HEK293 (cell line): ENCODE data around the gene CHCHD5.
"Not testable (repeated sequence)": the region's sequence is repeated elsewhere in the genome, so short reads cannot be mapped to it uniquely, and the experiment has no call there.

ENCODE experiments used
- CTCF ChIA-PET: fragments of 350-600 bp; formaldehyde crosslinking; extraction: SDS; loops from one replicate; lab custom pipeline; 2021; ENCODE audit warnings: antibody characterized with exemption; lab: Yijun Ruan, JAX
- POLR2A ChIA-PET: fragments of 300-600 bp; formaldehyde crosslinking; extraction: SDS; loops from one replicate; lab custom pipeline; 2020; ENCODE audit warnings: antibody characterized with exemption, inconsistent platforms; lab: Yijun Ruan, JAX
- H3K27ac ChIP-seq: fragments of 200-500 bp; sonication (Bioruptor generic); 2 replicates; pipeline ENCODE4 v1.5.1; 2014; ENCODE audit warnings: low read depth, low read length, control low read depth, inconsistent platforms; ENCODE audit errors: extremely low read depth
- H3K36me3 ChIP-seq, 2 experiments: fragments of 200-500 bp in 1 of 2; sonication (Bioruptor generic) in 1 of 2; 1 replicate in 1 of 2; 2 replicates in 1 of 2; pipeline ENCODE4 v1.5.1; 2014 to 2017; ENCODE audit warnings: inconsistent platforms in 2 of 2, low read length in 2 of 2; ENCODE audit not compliant: control insufficient read depth in 2 of 2, insufficient read depth in 1 of 2
- H3K4me1 ChIP-seq: fragments of 200-500 bp; sonication (Bioruptor generic); 2 replicates; pipeline ENCODE4 v1.5.1; 2014; ENCODE audit warnings: mild to moderate bottlenecking, low read length, inconsistent platforms; ENCODE audit not compliant: control insufficient read depth, insufficient read depth
- H3K4me3 ChIP-seq: 2 replicates; pipeline ENCODE4 v1.5.1; 2011; ENCODE audit warnings: low read depth, mild to moderate bottlenecking, control low read depth, low read length, moderate library complexity
- H3K9me3 ChIP-seq: fragments of 200-500 bp; sonication (Bioruptor generic); 2 replicates; pipeline ENCODE4 v1.5.1; 2014; ENCODE audit warnings: low read depth, low read length, inconsistent platforms; ENCODE audit not compliant: control insufficient read depth, insufficient read depth
- BCL11A ChIP-seq: fragments of 450-650 bp; formaldehyde crosslinking; IDR thresholded peaks from 2 replicates; pipeline ENCODE4 v1.5.1; 2016; ENCODE audit warnings: low read depth, missing biosample characterization, missing genetic modification characterization
- CTCF ChIP-seq: fragments of 450-650 bp; formaldehyde crosslinking; IDR thresholded peaks from 2 replicates; pipeline ENCODE4 v1.5.1; 2016; ENCODE audit warnings: missing biosample characterization, missing genetic modification characterization
- IKZF3 ChIP-seq: fragments of 450-650 bp; IDR thresholded peaks from 2 replicates; pipeline ENCODE4 v1.5.0; 2018; ENCODE audit warnings: missing biosample characterization, mild to moderate bottlenecking, missing genetic modification characterization, moderate library complexity
- KLF8 ChIP-seq: fragments of 450-650 bp; formaldehyde crosslinking; IDR thresholded peaks from 2 replicates; pipeline ENCODE4 v1.5.1; 2016; ENCODE audit warnings: missing biosample characterization, missing genetic modification characterization
- MYNN ChIP-seq: fragments of 450-650 bp; formaldehyde crosslinking; IDR thresholded peaks from 2 replicates; pipeline ENCODE4 v1.5.1; 2016; ENCODE audit warnings: missing biosample characterization, missing genetic modification characterization, borderline replicate concordance
- REPIN1 ChIP-seq: fragments of 450-650 bp; formaldehyde crosslinking; IDR thresholded peaks from 2 replicates; pipeline ENCODE4 v1.5.1; 2017; ENCODE audit warnings: missing biosample characterization, missing genetic modification characterization, low read depth
- YY1 ChIP-seq: fragments of 450-650 bp; formaldehyde crosslinking; IDR thresholded peaks from 2 replicates; pipeline ENCODE4 v1.5.1; 2018; ENCODE audit warnings: missing biosample characterization, missing genetic modification characterization
- ZBTB26 ChIP-seq: fragments of 450-650 bp; formaldehyde crosslinking; optimal IDR thresholded peaks from 2 replicates; pipeline ENCODE3; 2016; ENCODE audit warnings: missing biosample characterization, mild to moderate bottlenecking, missing genetic modification characterization
- ZEB2 ChIP-seq: fragments of 450-650 bp; formaldehyde crosslinking; IDR thresholded peaks from 2 replicates; pipeline ENCODE4 v1.5.1; 2016; ENCODE audit warnings: missing biosample characterization, missing genetic modification characterization
- ZFP3 ChIP-seq: fragments of 450-650 bp; formaldehyde crosslinking; IDR thresholded peaks from 2 replicates; pipeline ENCODE4 v1.5.1; 2016; ENCODE audit warnings: low read depth, missing biosample characterization, missing genetic modification characterization
- ZIC2 ChIP-seq: fragments of 450-650 bp; formaldehyde crosslinking; IDR thresholded peaks from 2 replicates; pipeline ENCODE4 v1.5.1; 2016; ENCODE audit warnings: missing biosample characterization, missing genetic modification characterization
- ZNF133 ChIP-seq: fragments of 450-650 bp; formaldehyde crosslinking; IDR thresholded peaks from 2 replicates; pipeline ENCODE4 v1.5.1; 2016; ENCODE audit warnings: missing biosample characterization, missing genetic modification characterization
- ZNF239 ChIP-seq: fragments of 450-650 bp; formaldehyde crosslinking; IDR thresholded peaks from 2 replicates; pipeline ENCODE4 v1.5.1; 2016; ENCODE audit warnings: missing biosample characterization, missing genetic modification characterization
- ZNF266 ChIP-seq: fragments of 450-650 bp; formaldehyde crosslinking; IDR thresholded peaks from 2 replicates; pipeline ENCODE4 v1.5.1; 2016; ENCODE audit warnings: missing biosample characterization, missing genetic modification characterization, low read depth
- ZNF335 ChIP-seq: fragments of 450-650 bp; formaldehyde crosslinking; conservative IDR thresholded peaks from 2 replicates; pipeline ENCODE4 v1.5.1; 2016; ENCODE audit warnings: missing biosample characterization, missing genetic modification characterization
- ZNF513 ChIP-seq: fragments of 450-650 bp; IDR thresholded peaks from 2 replicates; pipeline ENCODE4 v1.5.1; 2018; ENCODE audit warnings: missing biosample characterization, missing genetic modification characterization
- ZNF560 ChIP-seq: fragments of 450-650 bp; formaldehyde crosslinking; IDR thresholded peaks from 2 replicates; pipeline ENCODE4 v1.5.1; 2017; ENCODE audit warnings: missing biosample characterization, missing genetic modification characterization, borderline replicate concordance
- ZNF768 ChIP-seq: fragments of 450-650 bp; formaldehyde crosslinking; IDR thresholded peaks from 2 replicates; pipeline ENCODE4 v1.5.1; 2018; ENCODE audit warnings: missing biosample characterization, mild to moderate bottlenecking, missing genetic modification characterization
- ZSCAN18 ChIP-seq: fragments of 450-650 bp; formaldehyde crosslinking; IDR thresholded peaks from 2 replicates; pipeline ENCODE4 v1.5.1; 2016; ENCODE audit warnings: missing biosample characterization, missing genetic modification characterization

The CHCHD5 gene

GRCh38 chr2:112566508-112566907 lies 17.9 kb upstream of the CHCHD5 start:
- H3K9me3 ChIP-seq, H3K4me1 ChIP-seq, POLR2A ChIA-PET, H3K27ac ChIP-seq, H3K4me3 ChIP-seq: not testable (repeated sequence)
- CTCF ChIA-PET: interaction anchor here (0.7 to 1.2 kb wide), 2 partner anchors 76 to 375 kb away, joined by 3 to 6 read pairs; no protein-coding TSS in a partner anchor
- peaks cover 64 to 93% of the 10 kb centered on the region in 2 experiments for H3K36me3 ChIP-seq

- POLR2A ChIA-PET: no interaction called here
- TF ChIP-seq REPIN1 (no peak), ZBTB26 (tag by site-specific recombination) (no peak), CTCF (tag by site-specific recombination) (no peak), ZNF768 (tag by site-specific recombination) (no peak), ZFP3 (no peak), YY1 (tag by site-specific recombination) (no peak), KLF8 (tag by site-specific recombination) (no peak), IKZF3 (tag by site-specific recombination) (no peak), ZNF239 (no peak), ZIC2 (tag by site-specific recombination) (no peak), ZEB2 (tag by site-specific recombination) (no peak), ZNF560 (tag by site-specific recombination) (no peak), ZNF513 (tag by site-specific recombination) (no peak), BCL11A (tag by site-specific recombination) (no peak), ZSCAN18 (tag by site-specific recombination) (no peak), ZNF335 (tag by site-specific recombination) (no peak), ZNF266 (tag by site-specific recombination) (no peak), MYNN (no peak), ZNF133 (tag by site-specific recombination) (no peak)
- CTCF ChIA-PET: interaction anchor here (0.6 kb wide), 2 partner anchors 102 to 444 kb away, joined by 3 read pairs; no protein-coding TSS in a partner anchor
Measured at GRCh38 chr2:112572005-112572404, 12.4 kb upstream of the CHCHD5 start.

More at GRCh38 chr2:112572005-112572404, 12.4 kb upstream of the CHCHD5 start:
- no peaks in the 10 kb centered on the region for H3K9me3 ChIP-seq
- peaks cover 70 to 99% of the 10 kb centered on the region in 2 experiments for H3K36me3 ChIP-seq
- H3K4me3 ChIP-seq: no peak overlapping the region
- H3K27ac ChIP-seq: no peak overlapping the region
- H3K4me1 ChIP-seq: no peaks in the 10 kb centered on the region
